GM10248 (cell line): Measurements from ENCODE around the gene GSN.

ENCODE experiments used
- CTCF ChIA-PET: fragments of 300-600 bp; sonication (Branson Sonifier 250); formaldehyde crosslinking; extraction: SDS; loops from one replicate; lab custom pipeline; 2021; ENCODE audit warnings: antibody characterized with exemption; lab: Yijun Ruan, JAX
- POLR2A ChIA-PET: fragments of 350-650 bp; sonication (Branson Sonifier 250); formaldehyde crosslinking; extraction: SDS; loops from one replicate; lab custom pipeline; 2020; ENCODE audit warnings: antibody characterized with exemption; lab: Yijun Ruan, JAX
- DNase-seq: peaks from one replicate; pipeline ENCODE4 v3.0.0; 2012; ENCODE audit errors: extremely low spot score
- CTCF ChIP-seq: IDR thresholded peaks from 2 replicates; pipeline ENCODE4 v1.5.1; 2012; ENCODE audit warnings: mild to moderate bottlenecking, low read depth; ENCODE audit errors: extremely low read depth, missing control alignments, control extremely low read depth

Gene GSN

DNA sequence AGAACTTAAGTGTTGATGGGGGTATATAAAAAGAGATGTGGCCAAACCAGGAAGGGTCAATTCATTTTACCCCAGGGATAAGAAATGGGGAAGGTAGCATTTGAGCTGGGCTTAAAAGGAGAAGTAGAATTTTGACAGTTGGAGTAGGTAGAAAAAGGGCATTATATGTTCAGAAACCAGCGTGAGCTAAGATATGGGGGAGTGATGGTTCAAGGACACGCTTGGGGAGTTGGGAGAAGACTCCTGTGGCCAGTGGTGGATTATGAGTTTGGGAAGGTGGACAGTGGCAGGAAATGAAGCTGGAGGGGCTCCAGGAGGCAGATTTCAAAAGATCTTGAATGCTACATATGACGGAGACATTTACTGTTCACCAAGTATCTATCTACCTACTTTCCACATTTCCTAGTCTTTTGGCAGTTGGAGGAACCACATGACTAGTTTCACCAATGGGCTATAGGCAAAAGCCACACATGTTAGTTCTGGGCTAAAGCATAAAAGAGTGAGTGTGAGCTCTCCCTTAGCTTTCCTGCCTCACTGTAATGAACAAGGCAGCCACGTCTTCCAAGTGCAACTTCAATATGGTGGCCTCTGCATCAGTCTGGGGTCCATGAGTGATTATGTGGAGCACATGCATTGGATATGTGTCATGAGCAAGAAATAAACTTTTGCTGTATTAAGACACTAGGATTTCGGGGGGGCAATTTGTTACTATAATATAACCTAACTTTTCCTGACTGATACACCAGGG lies 15.7 kb upstream of the GSN start:
- no peak for TF ChIP-seq CTCF
- ChIA-PET POLR2A (no interaction called here), CTCF (interaction anchor here (0.6 to 3.5 kb wide), 5 partner anchors 10 to 26 kb away, joined by 3 to 15 read pairs (median 4); partner anchors contain the start of gene GSN)
- DNase-seq = no peak

DNA sequence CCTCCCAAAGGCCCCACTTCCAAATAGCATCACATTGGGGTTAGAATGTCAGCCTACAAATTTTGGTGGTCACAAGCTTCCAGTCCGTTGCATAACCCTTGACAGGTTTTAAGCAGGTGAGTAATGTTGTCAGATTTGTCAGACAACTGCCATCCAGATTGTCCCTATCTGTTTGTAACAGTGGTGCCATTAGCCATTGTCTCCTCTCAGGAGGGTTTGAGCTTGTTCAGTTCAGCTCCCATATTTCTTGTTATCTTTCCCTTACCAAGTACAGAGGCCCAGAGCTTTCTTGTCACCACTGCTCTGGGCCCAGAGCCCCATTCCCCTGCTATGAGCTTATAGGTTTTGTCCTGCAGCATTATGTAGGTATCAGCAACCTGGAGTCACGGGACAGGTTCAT lies 14.8 kb upstream of the GSN start:
- POLR2A ChIA-PET = no interaction called here

GRCh38 chr9:121253821-121254501 lies 14.0 kb upstream of the GSN start:
- TF ChIP-seq CTCF = no peak
- ChIA-PET POLR2A (no interaction called here), CTCF (interaction anchor here (1.0 to 3.5 kb wide), 9 partner anchors 8 to 741 kb away, joined by 3 to 15 read pairs (median 3); no protein-coding TSS in a partner anchor)
- DNase-seq = no peak

More for the DNA sequence above, 14.8 kb upstream of the GSN start:
- DNase-seq = no peak
- TF ChIP-seq CTCF = no peak
- CTCF ChIA-PET = interaction anchor here (1.0 to 3.5 kb wide), 8 partner anchors 9 to 741 kb away, joined by 3 to 15 read pairs (median 3); partner anchors contain the start of gene GSN

DNA sequence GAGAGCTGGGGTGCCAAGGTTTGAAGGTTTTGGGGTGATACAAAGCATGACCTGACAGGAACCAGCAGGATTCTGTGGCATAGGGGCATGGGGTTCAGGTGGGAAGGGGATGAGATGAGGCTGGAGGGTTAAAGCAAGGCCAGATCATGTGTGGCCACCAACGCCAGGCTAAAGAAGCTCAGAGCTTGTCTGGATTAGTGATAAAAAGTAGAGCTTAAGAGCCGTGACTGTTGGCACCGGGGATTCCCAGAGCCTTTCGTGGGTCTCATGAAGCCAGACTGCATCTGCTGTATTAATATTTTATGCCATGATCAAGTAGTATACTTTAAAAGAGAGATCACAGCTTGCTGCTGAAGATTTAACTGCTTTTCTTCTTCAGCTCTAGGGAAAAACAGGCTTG lies 8.5 kb upstream of the GSN start:
- POLR2A ChIA-PET = no interaction called here
- TF ChIP-seq CTCF = no peak
- no peak for DNase-seq
- CTCF ChIA-PET = interaction anchor here (0.7 to 2.5 kb wide), 6 partner anchors 16 to 142 kb away, joined by 3 to 9 read pairs (median 4); no protein-coding TSS in a partner anchor

DNA sequence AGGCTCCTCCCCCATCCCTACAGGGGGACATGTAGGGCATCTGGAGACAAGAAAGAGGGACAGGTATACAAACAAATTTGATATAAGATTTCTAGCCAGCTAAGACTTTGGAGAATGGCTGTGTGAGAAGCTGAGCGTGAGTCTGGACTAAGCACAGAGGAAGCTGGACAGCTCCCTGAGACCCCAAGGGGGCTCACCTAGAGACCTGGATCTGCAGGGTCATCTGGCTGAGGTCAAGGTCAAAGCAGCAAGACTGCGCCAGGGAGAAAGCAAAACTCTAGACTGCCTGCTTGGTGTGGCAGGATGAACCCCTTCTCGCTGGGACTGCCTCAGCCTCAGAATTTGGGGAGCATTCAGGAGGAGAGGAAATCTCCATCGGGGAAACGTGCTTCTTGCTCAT lies 8.0 kb upstream of the GSN start:
- no peak for TF ChIP-seq CTCF
- DNase-seq = no peak
- CTCF ChIA-PET = interaction anchor here (1.0 to 2.5 kb wide), 5 partner anchors 15 to 142 kb away, joined by 3 to 9 read pairs (median 4); no protein-coding TSS in a partner anchor
- POLR2A ChIA-PET = no interaction called here

DNA sequence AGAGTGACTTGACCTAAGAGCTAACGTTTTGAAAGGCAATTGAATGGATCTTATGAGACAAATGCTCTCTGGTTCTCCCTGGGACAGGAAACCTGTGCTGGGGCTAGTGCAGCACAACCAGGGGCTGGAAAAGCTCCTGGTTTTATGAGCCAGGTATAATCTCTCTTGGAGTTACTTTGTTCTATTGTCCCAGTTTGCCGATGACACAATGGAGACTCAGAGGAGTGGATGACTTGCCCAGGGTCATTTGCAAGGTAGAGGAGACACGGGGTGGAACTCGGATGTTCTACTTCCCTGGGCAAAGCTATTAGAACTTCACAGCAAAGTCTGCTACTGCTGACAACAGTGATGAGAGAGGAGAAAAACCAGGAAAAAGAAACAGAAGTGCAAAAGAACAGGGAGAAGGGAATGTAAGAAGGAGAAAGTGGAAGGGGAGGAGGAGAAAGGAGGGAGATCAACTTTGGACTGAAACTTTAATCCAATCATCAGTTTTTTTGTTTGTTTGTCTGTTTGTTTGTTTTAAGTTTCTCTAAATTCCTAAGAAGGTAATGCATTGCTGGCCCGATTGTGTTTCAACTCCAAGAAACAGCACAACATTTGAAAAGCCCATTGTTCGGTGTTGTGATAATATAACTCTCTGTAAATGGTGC lies 7.4 kb upstream of the GSN start:
- ChIA-PET POLR2A (no interaction called here), CTCF (interaction anchor here (1.2 to 2.6 kb wide), 4 partner anchors 8 to 20 kb away, joined by 3 to 10 read pairs (median 6); no protein-coding TSS in a partner anchor)
- DNase-seq = no peak
- no peak for TF ChIP-seq CTCF
